SK-N-SH treated with all-trans-retinoic acid at 6 μM for 48 hours (cell line): ENCODE measurements around the gene AGTRAP.

Experiments used
- ATAC-seq: fragments of 200-7000 bp; cut with Tn5 transposase; 3 replicates; pipeline ENCODE4 v1.9.1; 2020; ENCODE audit warnings: mild to moderate bottlenecking, moderate library complexity
- ARNTL ChIP-seq: fragments of 450-650 bp; formaldehyde crosslinking; IDR thresholded peaks from 2 replicates; pipeline ENCODE4 v1.5.0; 2020; ENCODE audit warnings: low read depth, mild to moderate bottlenecking, moderate library complexity, borderline replicate concordance
- BACH2 ChIP-seq: fragments of 250-450 bp; sonication (Bioruptor Pico); IDR thresholded peaks from 2 replicates; pipeline ENCODE4 v1.9.0; 2021; ENCODE audit warnings: mild to moderate bottlenecking, borderline replicate concordance
- CREB5 ChIP-seq: fragments of 250-450 bp; sonication (Bioruptor Pico); IDR thresholded peaks from 2 replicates; pipeline ENCODE4 v1.5.1; 2020; ENCODE audit warnings: low read depth, mild to moderate bottlenecking, moderate library complexity
- CSDC2 ChIP-seq: fragments of 250-450 bp; sonication (Bioruptor Pico); IDR thresholded peaks from 2 replicates; pipeline ENCODE4 v1.5.0; 2020; ENCODE audit warnings: mild to moderate bottlenecking, moderate library complexity
- CSRNP3 ChIP-seq: fragments of 250-450 bp; sonication (Bioruptor Pico); IDR thresholded peaks from 2 replicates; pipeline ENCODE4 v1.5.1; 2021; ENCODE audit warnings: mild to moderate bottlenecking, moderate library complexity
- ESRRG ChIP-seq: fragments of 250-450 bp; sonication (Bioruptor Pico); IDR thresholded peaks from 2 replicates; pipeline ENCODE4 v1.6.1; 2021; ENCODE audit warnings: mild to moderate bottlenecking
- GLIS3 ChIP-seq: fragments of 250-450 bp; sonication (Bioruptor Pico); IDR thresholded peaks from 2 replicates; pipeline ENCODE4 v1.5.0; 2020; ENCODE audit warnings: mild to moderate bottlenecking, moderate library complexity
- ISL1 ChIP-seq: fragments of 250-450 bp; sonication (Bioruptor Pico); IDR thresholded peaks from 2 replicates; pipeline ENCODE4 v2.1.2; 2022; ENCODE audit warnings: mild to moderate bottlenecking, moderate library complexity
- OSR1 ChIP-seq: fragments of 250-450 bp; sonication (Bioruptor Pico); IDR thresholded peaks from 2 replicates; pipeline ENCODE4 v1.8.0; 2022; ENCODE audit warnings: moderate library complexity, mild to moderate bottlenecking, inconsistent platforms
- PATZ1 ChIP-seq: fragments of 250-450 bp; sonication (Bioruptor Pico); IDR thresholded peaks from 2 replicates; pipeline ENCODE4 v1.8.0; 2020; ENCODE audit warnings: mild to moderate bottlenecking, moderate library complexity, borderline replicate concordance
- POU6F1 ChIP-seq: fragments of 250-450 bp; sonication (Bioruptor Pico); IDR thresholded peaks from 2 replicates; pipeline ENCODE4 v1.8.0; 2021; ENCODE audit warnings: low read depth, mild to moderate bottlenecking, moderate library complexity, borderline replicate concordance
- PPARA ChIP-seq: fragments of 250-450 bp; sonication (Bioruptor Pico); IDR thresholded peaks from 2 replicates; pipeline ENCODE4 v1.5.0; 2020; ENCODE audit warnings: mild to moderate bottlenecking, borderline replicate concordance
- RARB ChIP-seq: fragments of 250-450 bp; sonication (Bioruptor Pico); IDR thresholded peaks from 2 replicates; pipeline ENCODE4 v1.8.0; 2021; ENCODE audit warnings: mild to moderate bottlenecking, moderate library complexity
- TCF4 ChIP-seq: fragments of 250-450 bp; sonication (Bioruptor Pico); IDR thresholded peaks from 2 replicates; pipeline ENCODE4 v1.8.0; 2021; ENCODE audit warnings: mild to moderate bottlenecking, moderate library complexity, borderline replicate concordance
- ZFP3 ChIP-seq: fragments of 250-450 bp; sonication (Bioruptor Pico); IDR thresholded peaks from 2 replicates; pipeline ENCODE4 v1.5.0; 2020; ENCODE audit warnings: mild to moderate bottlenecking, moderate library complexity
- ZFP30 ChIP-seq: fragments of 450-650 bp; formaldehyde crosslinking; IDR thresholded peaks from 2 replicates; pipeline ENCODE4 v1.5.0; 2022; ENCODE audit warnings: mild to moderate bottlenecking, moderate library complexity
- ZNF565 ChIP-seq: fragments of 450-650 bp; formaldehyde crosslinking; conservative IDR thresholded peaks from 2 replicates; pipeline ENCODE4 v1.5.0; 2020; ENCODE audit warnings: low read depth, mild to moderate bottlenecking, moderate library complexity
- ZNF70 ChIP-seq: fragments of 450-650 bp; formaldehyde crosslinking; IDR thresholded peaks from 2 replicates; pipeline ENCODE4 v1.5.0; 2020; ENCODE audit warnings: mild to moderate bottlenecking, moderate library complexity
- ZNF8 ChIP-seq: fragments of 450-650 bp; formaldehyde crosslinking; IDR thresholded peaks from 2 replicates; pipeline ENCODE4 v1.5.0; 2020; ENCODE audit warnings: mild to moderate bottlenecking, moderate library complexity

AGTRAP gene

GRCh38 chr1:11719313-11720032 lies 16.5 kb upstream of the AGTRAP start:
- TF ChIP-seq TCF4 (CRISPR knock-in tag), result no peak
- TF ChIP-seq CSDC2 (CRISPR knock-in tag), result no peak
- TF ChIP-seq ZFP3, result no peak
- TF ChIP-seq CSRNP3 (CRISPR knock-in tag), result no peak
- no peak for TF ChIP-seq ZNF565
- no peak for TF ChIP-seq GLIS3
- no peak for TF ChIP-seq POU6F1 (CRISPR knock-in tag)
- ATAC-seq, result peak; percentile 83

- no peak for TF ChIP-seq BACH2 (CRISPR knock-in tag)
- TF ChIP-seq CSRNP3 (CRISPR knock-in tag), result no peak
- TF ChIP-seq TCF4 (CRISPR knock-in tag), result no peak
- TF ChIP-seq POU6F1 (CRISPR knock-in tag), result no peak
- TF ChIP-seq ZNF8 (CRISPR knock-in tag), result no peak
- no peak for TF ChIP-seq PPARA (CRISPR knock-in tag)
- no peak for TF ChIP-seq ARNTL (CRISPR knock-in tag)
- TF ChIP-seq ISL1 (CRISPR knock-in tag), result no peak
- ATAC-seq, result no peak; the same call in 2 of the 3 replicates
These were observed 15.9 kb upstream of the AGTRAP start for GRCh38 chr1:11720033-11720376.

- no peak for ATAC-seq
- TF ChIP-seq ZNF70 (CRISPR knock-in tag) (no peak), ESRRG (CRISPR knock-in tag) (no peak), RARB (CRISPR knock-in tag) (no peak), CSDC2 (CRISPR knock-in tag) (no peak), CREB5 (CRISPR knock-in tag) (no peak), ZFP30 (CRISPR knock-in tag) (no peak), PATZ1 (no peak), TCF4 (CRISPR knock-in tag) (no peak), OSR1 (no peak), ARNTL (CRISPR knock-in tag) (no peak), CSRNP3 (CRISPR knock-in tag) (no peak), GLIS3 (no peak)
These were observed 15.4 kb upstream of the AGTRAP start for GRCh38 chr1:11720525-11720924.
